ENCODE measurements around the gene KIF1B. TPM values are rescaled to one million over a fixed set of nuclear protein-coding genes. Genes with fewer than 3 reads are reported as not detected.

The KIF1B gene
- 63.1 to 70.1 TPM (median 64.9 TPM) in 3 replicates for total RNA-seq (2021)
- Bru-seq, nascent RNA = percentile 77 among the genes with signal in this experiment
- long read RNA-seq, experiment 1, full-length matches to known transcripts = 39 of 180 reads
- long read RNA-seq, experiment 1, partial matches to known transcripts = 48 of 180 reads
- long read RNA-seq, experiment 1, other reads (novel, unspliced or antisense) = 93 of 180 reads
- long read RNA-seq, experiment 2, full-length matches to known transcripts = 2 of 66 reads
- long read RNA-seq, experiment 2, partial matches to known transcripts = 9 of 66 reads
- long read RNA-seq, experiment 2, other reads (novel, unspliced or antisense) = 55 of 66 reads
- long read RNA-seq, experiment 3 = 0 reads

GRCh38 chr1:10209905-10210810, at the start of gene KIF1B:
KIF1B (plus strand) TSS chr1:10210570; CDS start chr1:10232329, 21,759 bp downstream.
- peak within 1 kb of the TSS; percentile 94 for H3K27ac Mint-ChIP-seq
- ATAC-seq (peak; percentile 95), DNase-seq (ENCODE audit: low spot score) (peak; percentile 99)
- no peaks in the 10 kb centered on the region for H3K36me3 Mint-ChIP-seq
- ChIA-PET CTCF (interaction anchor here (0.6 to 2.1 kb wide), 56 partner anchors 8 to 584 kb away, joined by 3 to 29 read pairs (median 4); partner anchors contain the start of genes CENPS, LZIC, NMNAT1 and PGD), POLR2A (interaction anchor here (0.5 to 1.3 kb wide), 6 partner anchors 9 to 299 kb away, joined by 3 to 6 read pairs (median 4); no protein-coding TSS in a partner anchor)
- peaks cover 27% of the 10 kb centered on the region for H3K4me1 Mint-ChIP-seq
- no peaks in the 10 kb centered on the region for H3K9me3 Mint-ChIP-seq
- H3K4me3 Mint-ChIP-seq = peak within 1 kb of the TSS; percentile 92
- peaks cover 4% of the 10 kb centered on the region; the same call in 1 of the 2 replicates for H3K27me3 Mint-ChIP-seq (ENCODE audit: low read depth)
- TF ChIP-seq ZNF532 (CRISPR knock-in tag; IDR thresholded peaks at IDR 0.05; ENCODE audit: borderline replicate concordance) = no peak
- peak; percentile 18; the same call in 1 of the 2 replicates for TF ChIP-seq NR2C2 (CRISPR knock-in tag; IDR thresholded peaks at IDR 0.05)
- peak; percentile 51; the same call in 1 of the 2 replicates for TF ChIP-seq ESRRA (CRISPR knock-in tag; IDR thresholded peaks at IDR 0.05; ENCODE audit: borderline replicate concordance)
- TF ChIP-seq HMGA2 (CRISPR knock-in tag; IDR thresholded peaks at IDR 0.05) = 0 out of 2 replicates have a peak, but pooled peaks have one; percentile 9
- no peak for TF ChIP-seq NFE2L1 (CRISPR knock-in tag; IDR thresholded peaks at IDR 0.05)
- TF ChIP-seq ETV6 (CRISPR knock-in tag; IDR thresholded peaks at IDR 0.05) = peak; percentile 88
- TF ChIP-seq E2F5 (CRISPR knock-in tag; IDR thresholded peaks at IDR 0.05) = peak; percentile 65; the same call in 1 of the 2 replicates
- TF ChIP-seq TEAD4 (CRISPR knock-in tag; IDR thresholded peaks at IDR 0.05) = no peak
- TF ChIP-seq IRF1 (CRISPR knock-in tag; IDR thresholded peaks at IDR 0.05) = 0 out of 2 replicates have a peak, but pooled peaks have one; percentile 68
- TF ChIP-seq SMAD4 (CRISPR knock-in tag; IDR thresholded peaks at IDR 0.05) = no peak
- peak; percentile 100 for TF ChIP-seq NFYB (CRISPR knock-in tag; conservative IDR thresholded peaks at IDR 0.05; ENCODE audit: low read depth)
- TF ChIP-seq MAX (CRISPR knock-in tag; IDR thresholded peaks at IDR 0.05) = 0 out of 2 replicates have a peak, but pooled peaks have one; percentile 49
- 0 out of 2 replicates have a peak, but pooled peaks have one; percentile 49 for TF ChIP-seq GABPB1 (CRISPR knock-in tag; IDR thresholded peaks at IDR 0.05)
- peak; percentile 96 for TF ChIP-seq HMGXB4 (CRISPR knock-in tag; IDR thresholded peaks at IDR 0.05)
- peak; percentile 89 for TF ChIP-seq SP1 (CRISPR knock-in tag; conservative IDR thresholded peaks at IDR 0.05)
- TF ChIP-seq GRHL2 (CRISPR knock-in tag; IDR thresholded peaks at IDR 0.05; ENCODE audit: insufficient replicate concordance, severe bottlenecking) = no peak
- TF ChIP-seq ZNF263 (CRISPR knock-in tag; IDR thresholded peaks at IDR 0.05; ENCODE audit: low read depth) = peak; percentile 45; the same call in 1 of the 2 replicates
- TF ChIP-seq CTCF (IDR thresholded peaks at IDR 0.05) = peak; percentile 92
- TF ChIP-seq FOXK1 (CRISPR knock-in tag; IDR thresholded peaks at IDR 0.05) = peak; percentile 77
- peak; percentile 67; the same call in 1 of the 2 replicates for TF ChIP-seq MYBL2 (CRISPR knock-in tag; IDR thresholded peaks at IDR 0.05)
- TF ChIP-seq FOXP1 (CRISPR knock-in tag; IDR thresholded peaks at IDR 0.05; ENCODE audit: borderline replicate concordance) = peak; percentile 88
